Left renal cortex interstitium (tissue), 4 donors: ENCODE data around the gene CCHCR1. TPM values are rescaled to one million over a fixed set of nuclear protein-coding genes. Genes with fewer than 3 reads are reported as not detected.

Experiments used
- DNase-seq, 4 donors: peaks; one replicate each; pipeline ENCODE4 v3.0.0-alpha.2; 2013; ENCODE audit warnings: low read depth in 4 of 4, low spot score in 2 of 4, missing footprints in 1 of 4
- polyA plus RNA-seq, 4 donors: library from polyadenylated mRNA; unstranded; fragments of 120-200 nt; gene quantifications; one replicate each; pipeline ENCODE4 v1.2.1, GENCODE V29; 2013; ENCODE audit not compliant: insufficient read length in 4 of 4

Gene CCHCR1
- polyA plus RNA-seq, 4 donors = 24.0 to 47.0 (median 34.0) TPM

DNA sequence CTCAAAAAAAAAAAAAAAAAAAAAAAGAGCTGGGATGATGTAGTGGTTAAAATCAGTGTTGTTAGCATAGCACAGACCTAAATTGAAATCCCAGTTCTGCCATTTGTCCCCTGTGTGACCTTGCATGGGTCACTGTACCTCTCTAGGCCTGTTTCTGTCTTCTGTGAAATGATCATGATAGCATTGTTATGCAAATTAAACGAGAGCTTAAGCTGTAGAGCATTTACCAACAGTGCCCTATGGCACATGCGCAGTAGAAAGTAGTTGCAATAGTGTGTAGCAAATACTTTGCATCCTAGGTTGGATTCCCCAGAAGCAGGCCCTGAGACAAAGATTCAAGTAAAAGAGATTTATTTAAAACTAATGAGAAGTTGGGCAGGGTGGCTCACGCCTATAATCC lies 26.0 kb downstream of the CCHCR1 start:
- DNase-seq = no peak

DNA sequence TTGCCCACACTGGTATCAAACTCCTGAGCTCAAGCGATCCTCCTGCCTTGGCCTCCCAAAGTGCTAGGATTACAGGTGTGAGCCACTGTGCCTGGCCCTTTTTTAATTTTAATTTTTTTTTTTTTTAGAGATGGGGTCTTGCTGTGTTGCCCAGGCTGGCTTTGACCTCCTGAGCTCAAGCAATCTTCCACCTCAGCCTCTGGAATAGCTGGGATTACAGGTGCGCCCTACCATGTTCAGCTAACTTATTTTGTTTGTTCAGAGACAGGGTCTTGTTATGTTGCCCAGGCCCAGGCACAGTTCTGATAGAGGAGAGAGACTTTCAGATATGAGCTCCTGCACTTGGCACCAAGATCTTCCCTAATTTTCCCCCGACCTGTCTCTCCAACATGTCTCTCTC lies 26.9 kb downstream of the CCHCR1 start:
- no peak for DNase-seq

DNA sequence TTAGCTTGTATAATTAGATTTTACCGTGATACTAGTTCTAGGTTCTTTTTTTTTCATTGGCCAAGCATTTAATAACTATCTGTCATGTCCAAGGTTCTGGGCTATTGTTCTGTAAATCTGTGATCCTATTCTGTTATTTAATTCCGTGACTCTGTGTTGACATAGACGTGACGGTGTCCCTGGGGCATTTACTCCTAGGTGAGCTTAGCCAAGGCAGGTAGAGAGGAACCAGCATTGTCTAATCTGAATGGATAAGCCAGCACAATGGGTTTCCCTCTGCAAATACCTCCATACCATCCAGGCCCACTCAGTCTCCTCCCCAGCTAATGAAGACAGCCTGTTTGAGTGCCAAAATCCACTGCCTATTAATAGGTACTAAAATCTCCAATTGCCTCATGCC lies 28.5 kb downstream of the CCHCR1 start:
- DNase-seq = no peak

- DNase-seq = peak in 2 of 4 donors; percentile 16 to 37
These were observed 29.4 kb downstream of the CCHCR1 start for GRCh38 chr6:31128093-31128676.

DNA sequence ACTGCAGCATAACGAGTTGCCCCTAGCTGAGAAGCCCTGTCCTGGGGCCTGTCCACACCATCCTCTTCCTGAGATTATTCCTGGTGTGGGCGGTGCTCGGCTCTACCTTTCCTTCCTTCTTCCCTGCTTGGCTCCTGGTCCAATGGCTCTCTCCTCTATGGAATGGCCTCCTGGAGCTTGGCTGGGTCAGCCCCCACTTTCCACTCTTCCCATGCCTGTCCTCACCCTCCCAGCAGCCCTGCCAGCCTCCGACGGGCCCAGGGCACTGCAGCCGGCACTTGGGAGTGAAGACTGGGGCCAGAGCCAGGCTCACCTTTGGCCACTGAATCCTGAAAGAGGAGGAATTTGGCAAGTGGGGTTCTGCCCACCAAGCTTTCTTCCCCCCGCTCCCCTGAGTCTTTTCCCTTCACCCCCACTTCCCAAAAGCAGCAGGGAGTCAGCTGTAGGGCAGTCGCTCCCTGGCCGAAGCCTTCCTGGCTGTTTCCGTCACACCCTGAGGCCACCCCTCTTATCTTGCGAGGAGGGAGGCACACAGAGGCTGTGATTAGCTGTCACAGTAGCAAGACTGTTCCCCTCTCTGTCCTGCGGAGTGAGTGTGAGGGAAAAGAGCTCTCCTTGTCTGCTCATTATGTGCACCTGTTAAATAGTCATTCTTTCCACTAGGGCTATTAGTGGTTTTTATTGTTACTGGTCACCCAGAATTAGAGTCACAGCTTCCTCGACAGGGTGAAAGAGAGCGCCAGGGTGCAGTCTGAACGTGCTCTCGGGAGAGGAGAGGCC lies 31.0 kb downstream of the CCHCR1 start:
- DNase-seq = no peak

- no peak for DNase-seq
These were observed 31.8 kb downstream of the CCHCR1 start for GRCh38 chr6:31125586-31126363.

DNA sequence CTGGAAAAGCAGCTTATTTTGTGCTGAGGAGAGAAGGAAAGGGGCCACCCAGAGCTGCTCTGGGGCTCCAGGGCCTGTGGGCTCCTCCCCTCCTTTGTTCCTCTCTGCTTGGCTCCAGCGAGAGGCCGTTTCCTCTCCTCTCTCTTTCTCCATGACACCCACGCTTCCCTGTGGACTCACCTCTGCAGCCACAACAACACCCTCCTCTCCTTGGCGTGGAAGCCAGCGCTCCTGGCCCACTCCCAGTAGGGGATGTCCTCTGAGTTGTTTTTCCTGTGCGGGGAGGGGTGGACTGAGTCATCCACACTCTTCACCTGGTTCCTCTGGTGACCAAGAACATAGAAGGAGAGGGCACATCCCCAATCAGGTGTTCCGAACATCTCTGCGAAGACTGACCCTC lies 32.4 kb downstream of the CCHCR1 start:
- DNase-seq = no peak

DNA sequence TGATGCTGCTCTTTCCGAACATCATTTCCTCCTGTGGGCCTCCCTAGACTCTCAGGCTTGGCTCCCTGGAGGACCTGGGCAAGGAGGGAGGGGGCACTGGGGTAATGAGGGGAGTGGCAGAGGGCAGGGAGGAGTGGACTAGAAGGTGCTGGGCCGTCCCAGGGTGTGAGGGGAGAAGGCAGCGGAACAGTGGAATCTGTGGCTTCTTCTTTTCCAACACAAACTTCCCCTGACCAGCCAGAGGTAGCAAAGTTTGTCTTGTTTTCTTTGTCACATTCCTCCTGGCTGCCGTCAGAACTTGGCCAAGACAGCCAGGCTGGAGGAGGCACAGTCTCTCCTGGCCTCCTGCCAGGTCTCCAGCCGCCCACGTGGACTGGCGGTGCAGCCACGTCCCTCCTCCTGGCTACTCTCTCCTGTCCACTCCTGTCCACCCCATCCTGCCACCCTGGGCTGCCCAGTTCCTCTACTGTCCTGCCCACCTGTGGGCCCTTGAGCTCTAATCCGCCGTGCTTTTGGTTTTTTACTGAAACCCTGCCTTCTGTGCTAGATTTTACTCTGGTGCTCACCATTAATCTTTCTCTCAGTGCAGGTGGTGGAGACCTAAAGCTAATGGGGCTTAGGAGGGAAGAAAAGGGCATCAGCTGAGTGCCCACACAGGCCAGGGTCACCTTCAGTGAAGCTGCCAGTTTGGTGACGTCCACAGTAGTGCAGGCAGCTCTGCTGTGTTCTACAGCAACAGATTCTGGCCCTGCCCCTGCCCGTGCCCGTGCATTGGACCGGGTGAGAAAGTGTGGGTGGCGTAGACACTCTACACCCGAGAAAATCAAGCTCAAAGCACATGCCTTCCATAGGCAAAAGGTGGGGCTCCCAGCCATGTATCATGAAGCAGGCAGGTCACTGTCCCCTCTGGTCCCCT lies 34.6 kb downstream of the CCHCR1 start:
- peak in 2 of 4 donors; percentile 34 to 76 for DNase-seq

DNA sequence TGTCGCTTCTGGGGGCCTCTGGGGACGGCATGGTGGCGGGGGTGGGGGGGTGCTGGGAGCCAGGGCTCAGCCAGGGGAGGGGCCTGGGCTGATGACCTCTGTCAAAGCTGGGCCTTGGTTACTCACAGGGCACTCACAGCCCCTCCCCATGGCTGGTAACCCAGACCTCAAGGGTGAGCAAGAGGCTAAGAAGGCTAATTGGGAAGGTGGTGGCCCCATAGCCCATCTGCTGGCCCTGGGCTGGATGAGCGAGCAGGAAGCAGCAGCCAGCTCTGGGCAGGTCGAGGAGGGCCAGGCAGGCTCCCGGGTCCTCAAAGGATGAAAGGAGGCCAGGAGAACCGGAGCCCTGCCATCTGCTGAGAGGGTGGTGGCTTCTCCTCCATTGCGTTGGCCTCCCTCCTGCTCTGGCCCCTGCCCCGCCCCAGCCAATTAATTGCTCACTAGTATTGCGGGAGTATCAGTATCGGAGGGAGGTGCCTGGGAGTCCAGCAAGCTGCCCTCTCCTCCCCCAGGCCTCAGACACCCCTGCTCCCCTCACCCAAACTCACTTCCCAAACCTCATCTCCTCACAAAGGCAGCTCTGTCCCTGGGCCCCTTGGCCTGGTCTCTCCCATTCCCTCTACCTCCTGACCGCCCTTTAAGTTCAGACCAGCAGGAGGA lies 36.3 kb downstream of the CCHCR1 start:
- DNase-seq = no peak

- no peak for DNase-seq
These were observed 37.3 kb downstream of the CCHCR1 start, which contains the start of gene CDSN for GRCh38 chr6:31120151-31120915. TSS of gene CDSN (minus strand) at chr6:31120446. CDS start at chr6:31120419, 27 bp downstream.

DNA sequence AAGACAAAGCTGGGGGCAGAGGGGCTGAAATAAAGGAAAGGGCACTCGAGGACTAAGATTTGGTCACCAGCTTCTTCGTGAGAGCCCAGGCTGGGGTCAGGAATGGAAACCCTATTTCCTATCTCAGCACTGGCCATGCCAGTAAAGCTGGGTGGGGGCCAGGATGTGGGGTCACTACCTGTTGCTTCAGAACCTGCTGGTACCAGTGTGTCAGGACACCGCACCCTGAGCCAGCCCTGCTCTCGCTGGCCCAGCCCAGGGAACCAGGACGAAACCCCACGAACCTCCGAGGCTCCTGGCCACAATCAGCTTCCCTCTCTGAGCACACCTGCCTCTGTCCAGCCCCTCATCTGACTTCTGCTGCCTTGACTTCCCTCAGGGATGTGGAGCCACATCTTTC lies 39.4 kb downstream of the CCHCR1 start:
- DNase-seq = no peak

GRCh38 chr6:31116661-31117385 lies 40.8 kb downstream of the CCHCR1 start:
- no peak for DNase-seq

- no peak for DNase-seq
These were observed 41.6 kb downstream of the CCHCR1 start for GRCh38 chr6:31115941-31116560.

DNA sequence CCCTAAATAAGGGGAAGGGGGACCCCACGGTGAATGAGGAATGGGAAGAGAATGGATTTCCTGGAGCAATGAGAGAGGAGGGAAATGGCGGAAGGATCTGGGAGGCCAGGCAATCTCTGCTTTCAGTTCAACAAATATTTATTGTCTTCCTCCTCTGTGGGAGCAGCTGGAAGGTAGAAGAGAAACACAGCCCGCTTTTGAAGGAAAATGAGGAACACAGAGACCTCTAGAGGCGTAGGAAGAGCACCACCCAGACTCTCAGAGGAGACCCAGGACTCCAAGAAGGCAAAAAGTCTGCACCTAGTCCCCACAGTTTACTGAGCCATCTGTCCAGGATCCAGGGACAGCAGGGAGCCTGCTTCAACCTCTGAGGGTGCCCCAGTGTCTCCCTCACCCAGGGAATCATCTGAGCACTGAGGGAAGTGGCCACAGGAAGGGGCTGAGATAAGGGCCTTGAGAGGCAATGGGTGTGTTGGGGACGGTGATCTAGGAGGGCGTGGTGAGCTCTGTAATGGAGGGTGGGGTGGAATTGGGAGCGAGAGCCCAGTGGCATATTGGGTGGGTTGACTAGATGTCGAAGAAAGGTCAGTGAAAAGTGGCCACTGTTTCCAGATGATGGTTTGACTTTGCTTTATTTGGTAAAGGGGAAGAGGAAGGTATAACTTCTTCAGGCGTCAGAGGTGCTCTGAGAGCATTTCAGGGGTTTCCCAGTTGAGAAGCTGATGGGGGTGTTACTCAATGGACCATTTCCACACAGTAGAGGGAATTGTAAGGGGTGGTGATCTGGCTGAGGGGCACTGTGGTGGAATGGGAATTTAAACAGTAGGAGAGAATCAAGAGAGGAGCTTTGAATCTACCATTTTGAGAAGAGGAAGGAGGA lies 42.4 kb downstream of the CCHCR1 start:
- no peak for DNase-seq

DNA sequence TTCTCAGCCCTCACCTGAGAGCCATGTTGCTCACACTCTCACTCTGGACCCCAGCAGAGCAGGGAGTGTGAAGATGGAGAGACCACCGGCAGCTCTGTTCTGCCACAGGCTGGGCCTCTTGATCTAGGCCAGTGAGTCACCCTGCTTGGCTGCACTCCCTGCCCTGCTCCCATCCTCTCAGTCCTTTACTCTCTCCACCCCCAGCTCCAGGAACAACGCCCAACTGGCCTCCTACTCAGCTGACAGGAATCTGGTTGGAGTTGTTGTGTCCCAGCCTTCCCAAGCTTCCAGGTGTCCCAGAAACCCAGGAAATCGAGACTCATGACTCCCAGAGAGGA lies 43.1 kb downstream of the CCHCR1 start, which contains the start of gene PSORS1C1:
TSS of gene PSORS1C1 (plus strand) at position 260 of the 338 bp plus-strand sequence. CDS start 14,833 bp downstream, outside the sequence.
- no peak for DNase-seq

DNA sequence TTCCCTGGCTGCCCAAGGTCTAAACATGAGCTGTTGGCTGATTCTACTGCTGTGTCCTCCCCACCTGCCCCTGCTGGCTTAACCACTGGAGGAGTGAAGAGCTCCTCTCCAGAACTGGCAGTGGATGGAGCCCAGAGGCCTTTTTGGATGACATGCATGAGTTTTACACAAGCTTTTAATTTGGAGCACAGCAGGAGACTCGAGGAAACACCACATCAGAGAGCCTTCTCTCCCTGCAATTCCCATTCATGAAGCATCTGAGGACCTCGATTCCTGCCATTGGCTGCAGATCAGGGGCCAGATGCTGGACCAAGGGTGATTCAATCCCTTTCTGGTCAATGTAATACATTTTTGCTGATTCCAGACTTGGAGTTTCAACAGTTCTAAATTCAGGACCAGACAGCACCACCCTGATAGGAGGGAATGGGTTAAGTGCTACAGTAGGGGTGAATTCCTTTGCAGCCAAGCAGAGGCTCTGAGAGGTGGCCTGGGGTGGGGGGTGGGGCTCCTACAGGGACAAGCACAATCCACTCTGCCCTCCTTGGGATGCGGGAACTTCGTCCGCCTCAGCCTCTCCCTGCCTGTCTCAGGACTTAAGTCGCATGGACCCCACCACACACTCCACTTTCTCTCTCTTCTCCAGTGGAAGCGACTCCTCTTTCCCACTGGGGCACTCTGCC lies 43.6 kb downstream of the CCHCR1 start:
- DNase-seq = no peak
